Measurements from ENCODE around the gene PKHD1.

Gene PKHD1

DNA sequence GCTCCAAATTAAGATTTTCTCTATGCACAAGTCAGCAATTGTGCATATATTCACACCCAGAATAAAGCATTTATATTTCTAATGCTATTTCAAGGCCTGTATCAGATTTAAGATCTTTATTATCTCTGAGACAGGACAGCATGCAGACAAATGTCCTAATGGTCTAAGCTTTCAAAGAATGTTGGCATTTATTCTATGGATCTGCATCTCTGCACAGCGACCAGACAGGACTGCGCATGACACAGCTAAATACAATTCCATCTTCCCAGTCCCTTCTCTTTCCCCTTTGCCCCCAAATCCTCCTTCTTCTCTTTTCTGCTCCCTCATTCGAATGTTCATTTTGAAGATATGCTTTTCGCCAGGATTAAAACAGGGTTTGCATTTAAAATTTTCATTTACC, 478.5 kb downstream of the PKHD1 start:
- no peak for DNase-seq (ENCODE audit: extremely low spot score)
- CTCF ChIA-PET = interaction anchor here (1.4 kb wide), 1 partner anchor 10 kb away, joined by 3 read pairs; no protein-coding TSS in a partner anchor
- TF ChIP-seq ELF4 (IDR thresholded peaks at IDR 0.05) (no peak), SP1 (IDR thresholded peaks at IDR 0.05) (no peak), BHLHE40 (IDR thresholded peaks at IDR 0.05; ENCODE audit: borderline replicate concordance) (no peak), TARDBP (IDR thresholded peaks at IDR 0.05) (no peak), PKNOX1 (IDR thresholded peaks at IDR 0.05) (no peak), ZNF384 (IDR thresholded peaks at IDR 0.05) (no peak), SUZ12 (IDR thresholded peaks at IDR 0.05) (no peak), FOXA1 (IDR thresholded peaks at IDR 0.05) (no peak), NFRKB (IDR thresholded peaks at IDR 0.05) (no peak), CTBP1 (IDR thresholded peaks at IDR 0.05; ENCODE audit: borderline replicate concordance) (no peak), HDGF (IDR thresholded peaks at IDR 0.05; ENCODE audit: borderline replicate concordance) (no peak), ARNT (IDR thresholded peaks at IDR 0.05) (no peak), L3MBTL2 (conservative IDR thresholded peaks at IDR 0.05) (no peak), FOXK2 (IDR thresholded peaks at IDR 0.05) (no peak), LEF1 (IDR thresholded peaks at IDR 0.05; ENCODE audit: borderline replicate concordance) (no peak)
- POLR2A ChIA-PET = interaction anchor here (1.0 kb wide), 1 partner anchor 21 kb away, joined by 3 read pairs; no protein-coding TSS in a partner anchor

DNA sequence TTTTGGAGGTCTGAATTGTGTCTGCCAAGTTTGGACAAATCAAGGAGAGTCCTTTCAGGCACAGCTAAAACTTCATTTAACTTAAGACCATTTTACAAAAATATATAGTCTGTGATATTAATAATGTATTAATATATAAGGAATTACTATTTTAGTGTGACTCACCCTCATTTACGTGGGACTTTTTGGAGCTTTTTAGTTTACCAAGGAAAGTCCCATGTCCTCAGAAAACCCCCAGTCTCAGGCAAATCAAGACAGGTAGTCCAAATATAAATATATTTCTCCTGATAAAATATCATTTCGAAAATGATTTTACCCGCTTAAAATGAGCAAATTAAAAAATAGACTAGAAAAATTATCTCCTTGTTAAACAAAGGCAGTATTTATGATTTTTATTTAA, 479.0 kb downstream of the PKHD1 start:
- no peak for TF ChIP-seq SP1 (IDR thresholded peaks at IDR 0.05)
- no peak for TF ChIP-seq SUZ12 (IDR thresholded peaks at IDR 0.05)
- TF ChIP-seq PKNOX1 (IDR thresholded peaks at IDR 0.05) = no peak
- POLR2A ChIA-PET = no interaction called here
- DNase-seq (ENCODE audit: extremely low spot score) = no peak
- CTCF ChIA-PET = interaction anchor here (1.4 kb wide), 1 partner anchor 10 kb away, joined by 3 read pairs; no protein-coding TSS in a partner anchor

GRCh38 chr6:51600514-51600913, 486.9 kb downstream of the PKHD1 start:
- ChIA-PET POLR2A (no interaction called here), CTCF (no interaction called here)
- DNase-seq (ENCODE audit: extremely low spot score) = no peak
- TF ChIP-seq TARDBP (IDR thresholded peaks at IDR 0.05) = no peak
- TF ChIP-seq ELF4 (IDR thresholded peaks at IDR 0.05) = no peak
- TF ChIP-seq BHLHE40 (IDR thresholded peaks at IDR 0.05; ENCODE audit: borderline replicate concordance) = no peak

DNA sequence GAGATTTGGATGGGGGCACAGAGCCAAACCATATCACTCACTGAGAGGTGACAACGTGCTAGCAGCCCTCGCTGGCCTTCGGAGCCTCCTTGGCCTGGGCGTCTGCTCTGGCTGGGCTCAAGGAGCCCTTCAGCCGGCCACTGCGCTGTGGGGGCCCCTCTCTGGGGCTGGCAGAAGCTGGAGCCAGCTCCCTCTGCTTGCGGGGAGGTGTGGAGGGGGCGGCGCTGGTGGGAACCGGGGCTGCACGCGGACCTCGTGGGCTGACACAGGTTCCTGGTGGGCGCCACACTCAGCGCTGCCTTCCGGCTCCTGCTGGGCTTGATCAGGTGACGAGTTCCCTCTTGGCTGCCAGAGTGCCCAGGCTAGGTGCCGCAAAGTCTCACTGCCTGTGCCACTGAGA, 489.2 kb downstream of the PKHD1 start:
- CTCF ChIA-PET = no interaction called here
- TF ChIP-seq L3MBTL2 (conservative IDR thresholded peaks at IDR 0.05) (no peak), ELF4 (IDR thresholded peaks at IDR 0.05) (no peak), LEF1 (IDR thresholded peaks at IDR 0.05; ENCODE audit: borderline replicate concordance) (no peak), ARNT (IDR thresholded peaks at IDR 0.05) (no peak), TARDBP (IDR thresholded peaks at IDR 0.05) (no peak), SUZ12 (IDR thresholded peaks at IDR 0.05) (no peak), FOXA1 (IDR thresholded peaks at IDR 0.05) (no peak), CTBP1 (IDR thresholded peaks at IDR 0.05; ENCODE audit: borderline replicate concordance) (no peak), FOXK2 (IDR thresholded peaks at IDR 0.05) (no peak), ZNF384 (IDR thresholded peaks at IDR 0.05) (no peak), SP1 (IDR thresholded peaks at IDR 0.05) (no peak), PKNOX1 (IDR thresholded peaks at IDR 0.05) (no peak), FOXM1 (IDR thresholded peaks at IDR 0.05; ENCODE audit: borderline replicate concordance) (no peak), BHLHE40 (IDR thresholded peaks at IDR 0.05; ENCODE audit: borderline replicate concordance) (no peak), NFRKB (IDR thresholded peaks at IDR 0.05) (no peak), HDGF (IDR thresholded peaks at IDR 0.05; ENCODE audit: borderline replicate concordance) (no peak)
- no peak for DNase-seq (ENCODE audit: extremely low spot score)
- POLR2A ChIA-PET = no interaction called here

DNA sequence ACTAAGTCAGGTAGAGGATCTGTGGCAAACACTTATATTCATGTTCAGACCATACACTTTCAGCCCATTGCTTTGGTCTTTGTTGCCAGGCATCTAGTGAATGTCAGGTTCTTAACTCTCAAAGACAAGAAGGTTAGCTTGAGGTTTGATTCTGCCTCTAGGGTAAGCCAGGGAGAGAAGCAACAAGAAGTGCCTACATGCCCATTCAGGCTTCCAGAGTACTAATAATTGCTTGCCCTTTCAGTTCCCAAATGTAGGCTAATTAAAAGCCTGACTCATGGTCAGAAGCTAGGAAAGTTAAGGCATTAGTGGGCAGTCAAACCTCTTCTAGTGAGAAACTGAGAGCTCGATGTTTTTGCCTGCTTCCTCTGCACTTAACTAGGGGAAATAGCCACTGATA, 492.4 kb downstream of the PKHD1 start:
- ChIA-PET POLR2A (no interaction called here), CTCF (interaction anchor here (0.6 kb wide), 1 partner anchor 10 kb away, joined by 4 read pairs; no protein-coding TSS in a partner anchor)
- no peak for TF ChIP-seq SP1 (IDR thresholded peaks at IDR 0.05)
- no peak for TF ChIP-seq ARNT (IDR thresholded peaks at IDR 0.05)
- TF ChIP-seq ELF4 (IDR thresholded peaks at IDR 0.05) = no peak
- TF ChIP-seq HDGF (IDR thresholded peaks at IDR 0.05; ENCODE audit: borderline replicate concordance) = no peak
- no peak for TF ChIP-seq ZNF384 (IDR thresholded peaks at IDR 0.05)
- no peak for TF ChIP-seq LEF1 (IDR thresholded peaks at IDR 0.05; ENCODE audit: borderline replicate concordance)
- no peak for DNase-seq (ENCODE audit: extremely low spot score)

- ChIA-PET POLR2A (no interaction called here), CTCF (interaction anchor here (0.7 kb wide), 1 partner anchor 10 kb away, joined by 4 read pairs; no protein-coding TSS in a partner anchor)
Observed at GRCh38 chr6:51585264-51585663, 502.1 kb downstream of the PKHD1 start.

More at GRCh38 chr6:51585264-51585663, 502.1 kb downstream of the PKHD1 start:
- TF ChIP-seq FOXM1 (IDR thresholded peaks at IDR 0.05; ENCODE audit: borderline replicate concordance) (no peak), NFRKB (IDR thresholded peaks at IDR 0.05) (no peak), SUZ12 (IDR thresholded peaks at IDR 0.05) (no peak), HDGF (IDR thresholded peaks at IDR 0.05; ENCODE audit: borderline replicate concordance) (no peak), TARDBP (IDR thresholded peaks at IDR 0.05) (no peak), BHLHE40 (IDR thresholded peaks at IDR 0.05; ENCODE audit: borderline replicate concordance) (no peak), SP1 (IDR thresholded peaks at IDR 0.05) (no peak), ARNT (IDR thresholded peaks at IDR 0.05) (no peak), ELF4 (IDR thresholded peaks at IDR 0.05) (no peak), FOXA1 (IDR thresholded peaks at IDR 0.05) (no peak), FOXK2 (IDR thresholded peaks at IDR 0.05) (no peak), CTBP1 (IDR thresholded peaks at IDR 0.05; ENCODE audit: borderline replicate concordance) (no peak), ZNF384 (IDR thresholded peaks at IDR 0.05) (no peak)
- no peak for DNase-seq (ENCODE audit: extremely low spot score)
